Measurements from ENCODE around the gene FAM151A. TPM values are rescaled to one million over a fixed set of nuclear protein-coding genes. Genes with fewer than 3 reads are reported as not detected.

FAM151A gene
- total and polyA plus RNA-seq, 2 experiments from 2014 or later = 0.10 TPM; not detected in 1

DNA sequence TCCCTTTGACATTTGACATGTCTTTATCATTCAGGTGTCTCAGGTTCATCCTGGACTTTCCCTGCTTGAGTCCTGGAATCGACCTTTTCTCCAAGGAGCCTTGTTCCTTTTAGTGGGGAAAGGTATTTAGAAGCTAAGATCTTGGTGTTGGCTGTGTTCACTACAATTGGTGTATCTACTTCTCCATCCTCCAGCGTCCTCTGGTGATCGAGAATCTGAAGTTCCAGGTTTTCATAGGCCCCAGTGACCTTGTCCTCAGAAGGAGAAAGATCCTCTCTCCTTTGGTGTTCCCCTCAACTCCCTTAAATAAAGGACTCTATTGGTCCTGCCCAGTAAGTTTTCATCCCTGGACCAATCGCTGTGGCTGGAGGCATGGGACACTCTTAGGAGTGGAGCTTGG, 40.4 kb upstream of the FAM151A start:
- Histone ChIP-seq H3F3A (replicated peaks; ENCODE audit: low read depth) (no peaks in the 10 kb centered on the region), H3K36me3 (ENCODE audit: insufficient read depth) (no peaks in the 10 kb centered on the region), H3K4me3 (no peak overlapping the region), H2AFZ (no peak overlapping the region), H3K27ac (ENCODE audit: low read depth) (no peak overlapping the region), H4K20me1 (replicated peaks; ENCODE audit: insufficient read depth) (no peaks in the 10 kb centered on the region), H3K27me3 (ENCODE audit: insufficient read depth) (no peaks in the 10 kb centered on the region), H3K4me2 (no peak overlapping the region), H3K4me1 (ENCODE audit: insufficient read depth) (no peaks in the 10 kb centered on the region), H3K79me2 (replicated peaks; ENCODE audit: insufficient read depth) (no peaks in the 10 kb centered on the region), H3K9me2 (ENCODE audit: insufficient read depth) (no peaks in the 10 kb centered on the region)
- no peak for DNase-seq (ENCODE audit: low spot score)
- H3K4me3 Mint-ChIP-seq = no peak overlapping the region
- H3K27ac Mint-ChIP-seq = no peak overlapping the region
- peaks cover 4% of the 10 kb centered on the region; the same call in 1 of the 3 replicates for H3K36me3 Mint-ChIP-seq (ENCODE audit: low read depth)
- ATAC-seq = no peak
- no peaks in the 10 kb centered on the region for H3K4me1 Mint-ChIP-seq
- H3K9me3 Mint-ChIP-seq = peaks cover 11% of the 10 kb centered on the region; the same call in 2 of the 3 replicates
- no peaks in the 10 kb centered on the region for H3K27me3 Mint-ChIP-seq (ENCODE audit: insufficient read depth, low read depth, poor library complexity)
- TF ChIP-seq, protein P1, sequence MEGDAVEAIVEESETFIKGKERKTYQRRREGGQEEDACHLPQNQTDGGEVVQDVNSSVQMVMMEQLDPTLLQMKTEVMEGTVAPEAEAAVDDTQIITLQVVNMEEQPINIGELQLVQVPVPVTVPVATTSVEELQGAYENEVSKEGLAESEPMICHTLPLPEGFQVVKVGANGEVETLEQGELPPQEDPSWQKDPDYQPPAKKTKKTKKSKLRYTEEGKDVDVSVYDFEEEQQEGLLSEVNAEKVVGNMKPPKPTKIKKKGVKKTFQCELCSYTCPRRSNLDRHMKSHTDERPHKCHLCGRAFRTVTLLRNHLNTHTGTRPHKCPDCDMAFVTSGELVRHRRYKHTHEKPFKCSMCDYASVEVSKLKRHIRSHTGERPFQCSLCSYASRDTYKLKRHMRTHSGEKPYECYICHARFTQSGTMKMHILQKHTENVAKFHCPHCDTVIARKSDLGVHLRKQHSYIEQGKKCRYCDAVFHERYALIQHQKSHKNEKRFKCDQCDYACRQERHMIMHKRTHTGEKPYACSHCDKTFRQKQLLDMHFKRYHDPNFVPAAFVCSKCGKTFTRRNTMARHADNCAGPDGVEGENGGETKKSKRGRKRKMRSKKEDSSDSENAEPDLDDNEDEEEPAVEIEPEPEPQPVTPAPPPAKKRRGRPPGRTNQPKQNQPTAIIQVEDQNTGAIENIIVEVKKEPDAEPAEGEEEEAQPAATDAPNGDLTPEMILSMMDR (conservative IDR thresholded peaks at IDR 0.05; ENCODE audit: low read depth in 2 of 2) = peak in 1 of 2 experiments; percentile 46; a peak in 2 of 4 replicates
- TF ChIP-seq CREB1 (CRISPR knock-in tag; IDR thresholded peaks at IDR 0.05; ENCODE audit: low read depth) = no peak

DNA sequence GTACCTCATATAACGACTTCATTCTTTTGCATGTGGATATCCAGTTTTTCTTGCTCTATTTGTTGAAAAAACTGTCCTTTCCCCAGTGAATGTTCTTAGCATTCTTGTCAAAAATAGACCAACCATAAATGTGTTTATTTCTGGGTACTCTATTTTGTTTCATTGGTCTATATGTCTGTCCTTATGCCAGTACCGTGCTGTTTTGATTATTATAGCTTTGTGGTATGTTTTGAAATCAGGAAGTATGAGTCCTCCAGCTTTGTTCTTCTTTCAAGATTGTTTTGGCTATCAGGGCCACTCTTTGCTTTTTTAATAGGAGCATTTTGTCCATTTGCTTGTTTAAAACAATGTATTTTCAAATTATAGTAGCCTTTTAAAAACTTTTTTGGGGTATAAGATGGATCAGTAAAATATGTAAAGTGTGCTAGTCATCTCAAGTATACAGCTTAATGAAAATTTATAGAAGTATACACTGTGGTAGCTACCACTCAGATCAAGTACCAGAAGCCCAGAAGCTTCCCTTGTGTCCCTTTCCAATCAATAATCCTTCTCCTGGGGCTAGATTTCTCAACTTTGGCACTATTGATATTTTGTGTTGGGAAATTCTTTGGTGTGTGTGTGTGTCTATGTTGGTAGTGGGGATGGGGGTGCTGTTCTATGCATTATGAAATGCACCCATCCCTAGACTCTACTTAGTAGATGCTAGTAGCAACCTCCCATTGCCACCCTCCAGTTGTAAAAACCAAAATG, 35.0 kb upstream of the FAM151A start:
- DNase-seq (ENCODE audit: low spot score) (no peak), ATAC-seq (no peak)
- Histone ChIP-seq H3K27me3 (ENCODE audit: insufficient read depth) (no peaks in the 10 kb centered on the region), H3K4me3 (no peak overlapping the region), H3K9me2 (ENCODE audit: insufficient read depth) (no peaks in the 10 kb centered on the region), H3K4me2 (no peak overlapping the region), H3F3A (replicated peaks; ENCODE audit: low read depth) (no peaks in the 10 kb centered on the region), H3K36me3 (ENCODE audit: insufficient read depth) (no peaks in the 10 kb centered on the region), H4K20me1 (replicated peaks; ENCODE audit: insufficient read depth) (no peaks in the 10 kb centered on the region), H3K79me2 (replicated peaks; ENCODE audit: insufficient read depth) (no peaks in the 10 kb centered on the region), H3K4me1 (ENCODE audit: insufficient read depth) (no peaks in the 10 kb centered on the region), H3K27ac (ENCODE audit: low read depth) (no peak overlapping the region), H2AFZ (no peak overlapping the region)
- peaks cover 15% of the 10 kb centered on the region for H3K9me3 Mint-ChIP-seq
- no peaks in the 10 kb centered on the region; the same call in 2 of the 3 replicates for H3K4me1 Mint-ChIP-seq
- TF ChIP-seq POLR2AphosphoS5 (IDR thresholded peaks at IDR 0.05; ENCODE audit: low read depth) (no peak), CREB1 (CRISPR knock-in tag; IDR thresholded peaks at IDR 0.05; ENCODE audit: low read depth) (no peak), ZNF331 (CRISPR knock-in tag; IDR thresholded peaks at IDR 0.05; ENCODE audit: low read depth) (no peak), JUNB (IDR thresholded peaks at IDR 0.05; ENCODE audit: unreplicated experiment) (no peak), STAT1 (IDR thresholded peaks at IDR 0.05; ENCODE audit: unreplicated experiment) (no peak), EZH2 (IDR thresholded peaks at IDR 0.05; ENCODE audit: low read depth, unreplicated experiment) (no peak)
- TF ChIP-seq, protein P2, sequence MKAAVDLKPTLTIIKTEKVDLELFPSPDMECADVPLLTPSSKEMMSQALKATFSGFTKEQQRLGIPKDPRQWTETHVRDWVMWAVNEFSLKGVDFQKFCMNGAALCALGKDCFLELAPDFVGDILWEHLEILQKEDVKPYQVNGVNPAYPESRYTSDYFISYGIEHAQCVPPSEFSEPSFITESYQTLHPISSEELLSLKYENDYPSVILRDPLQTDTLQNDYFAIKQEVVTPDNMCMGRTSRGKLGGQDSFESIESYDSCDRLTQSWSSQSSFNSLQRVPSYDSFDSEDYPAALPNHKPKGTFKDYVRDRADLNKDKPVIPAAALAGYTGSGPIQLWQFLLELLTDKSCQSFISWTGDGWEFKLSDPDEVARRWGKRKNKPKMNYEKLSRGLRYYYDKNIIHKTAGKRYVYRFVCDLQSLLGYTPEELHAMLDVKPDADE (IDR thresholded peaks at IDR 0.05) = no peak
- peaks cover 5% of the 10 kb centered on the region for H3K27me3 Mint-ChIP-seq (ENCODE audit: insufficient read depth, low read depth, poor library complexity)
- peaks cover 4% of the 10 kb centered on the region; the same call in 1 of the 3 replicates for H3K36me3 Mint-ChIP-seq (ENCODE audit: low read depth)
- no peak overlapping the region for H3K4me3 Mint-ChIP-seq
- H3K27ac Mint-ChIP-seq = no peak overlapping the region

Measured in GM23338 (cell line).